Measurements from ENCODE around the gene CLNK. TPM values are rescaled to one million over a fixed set of nuclear protein-coding genes. Genes with fewer than 3 reads are reported as not detected.

Gene CLNK
- 0.35 TPM for total RNA-seq
- long read RNA-seq, result 0 reads

- Histone ChIP-seq H3K9me3 (no peaks in the 10 kb centered on the region), H3K4me1 (no peaks in the 10 kb centered on the region), H3K4me3 (no peak within 1 kb of the TSS), H3K36me3 (no peaks in the 10 kb centered on the region), H3K27ac (no peak within 1 kb of the TSS), H3K27me3 (no peaks in the 10 kb centered on the region)
- ATAC-seq (no peak), DNase-seq (no peak)
- no peak for TF ChIP-seq CTCF (IDR thresholded peaks at IDR 0.05)
- intact Hi-C loops (cut with DNase I), result no loop called here
Observed at GRCh38 chr4:10684631-10685030, at the start of gene CLNK. CLNK (minus strand) TSS chr4:10684768; CDS start chr4:10667869, 16,899 bp downstream.

- H3K27me3 ChIP-seq, result no peaks in the 10 kb centered on the region
- H3K36me3 ChIP-seq, result no peaks in the 10 kb centered on the region
- DNase-seq (no peak), ATAC-seq (no peak)
- H3K27ac ChIP-seq, result no peak overlapping the region
- H3K9me3 ChIP-seq, result no peaks in the 10 kb centered on the region
- no peaks in the 10 kb centered on the region for H3K4me1 ChIP-seq
- intact Hi-C loops (cut with DNase I), result no loop called here
- no peak for TF ChIP-seq CTCF (IDR thresholded peaks at IDR 0.05)
- no peak overlapping the region for H3K4me3 ChIP-seq
Observed at GRCh38 chr4:10733481-10734062, 49.0 kb upstream of the CLNK start.

- no peaks in the 10 kb centered on the region for H3K4me1 ChIP-seq
- H3K27ac ChIP-seq, result no peak overlapping the region
- H3K4me3 ChIP-seq, result no peak overlapping the region
- no peaks in the 10 kb centered on the region for H3K9me3 ChIP-seq
- no peak for TF ChIP-seq CTCF (IDR thresholded peaks at IDR 0.05)
- no peaks in the 10 kb centered on the region for H3K36me3 ChIP-seq
- ATAC-seq (no peak), DNase-seq (no peak)
- intact Hi-C loops (cut with DNase I), result no loop called here
- no peaks in the 10 kb centered on the region for H3K27me3 ChIP-seq
Observed at GRCh38 chr4:10732914-10733415, 48.4 kb upstream of the CLNK start.

GRCh38 chr4:10732235-10732913, 47.8 kb upstream of the CLNK start:
- no peak overlapping the region for H3K27ac ChIP-seq
- no peaks in the 10 kb centered on the region for H3K9me3 ChIP-seq
- intact Hi-C loops (cut with DNase I), result no loop called here
- no peak overlapping the region for H3K4me3 ChIP-seq
- no peak for DNase-seq
- no peak for ATAC-seq
- TF ChIP-seq CTCF (IDR thresholded peaks at IDR 0.05), result no peak
- no peaks in the 10 kb centered on the region for H3K27me3 ChIP-seq
- H3K4me1 ChIP-seq, result no peaks in the 10 kb centered on the region
- H3K36me3 ChIP-seq, result no peaks in the 10 kb centered on the region

- Histone ChIP-seq H3K36me3 (no peaks in the 10 kb centered on the region), H3K4me3 (no peak overlapping the region), H3K4me1 (no peaks in the 10 kb centered on the region), H3K9me3 (no peaks in the 10 kb centered on the region), H3K27me3 (no peaks in the 10 kb centered on the region), H3K27ac (no peak overlapping the region)
- no peak for TF ChIP-seq CTCF (IDR thresholded peaks at IDR 0.05)
- intact Hi-C loops (cut with DNase I), result no loop called here
- ATAC-seq (no peak), DNase-seq (no peak)
Observed at GRCh38 chr4:10731690-10732089, 47.1 kb upstream of the CLNK start.

Data from upper lobe of right lung (tissue), 1 donor.